HG02852 (cell line): ENCODE results near the gene FXR2.

Experiments
- ATAC-seq: cut with Tn5 transposase; IDR thresholded peaks from one replicate; pipeline ENCODE4 v1.9.1; 2021; ENCODE audit warnings: mild to moderate bottlenecking, moderate library complexity; ENCODE audit not compliant: unreplicated experiment

The FXR2 gene

GRCh38 chr17:7589204-7589868 lies 25.4 kb downstream of the FXR2 start:
- ATAC-seq = no peak

DNA sequence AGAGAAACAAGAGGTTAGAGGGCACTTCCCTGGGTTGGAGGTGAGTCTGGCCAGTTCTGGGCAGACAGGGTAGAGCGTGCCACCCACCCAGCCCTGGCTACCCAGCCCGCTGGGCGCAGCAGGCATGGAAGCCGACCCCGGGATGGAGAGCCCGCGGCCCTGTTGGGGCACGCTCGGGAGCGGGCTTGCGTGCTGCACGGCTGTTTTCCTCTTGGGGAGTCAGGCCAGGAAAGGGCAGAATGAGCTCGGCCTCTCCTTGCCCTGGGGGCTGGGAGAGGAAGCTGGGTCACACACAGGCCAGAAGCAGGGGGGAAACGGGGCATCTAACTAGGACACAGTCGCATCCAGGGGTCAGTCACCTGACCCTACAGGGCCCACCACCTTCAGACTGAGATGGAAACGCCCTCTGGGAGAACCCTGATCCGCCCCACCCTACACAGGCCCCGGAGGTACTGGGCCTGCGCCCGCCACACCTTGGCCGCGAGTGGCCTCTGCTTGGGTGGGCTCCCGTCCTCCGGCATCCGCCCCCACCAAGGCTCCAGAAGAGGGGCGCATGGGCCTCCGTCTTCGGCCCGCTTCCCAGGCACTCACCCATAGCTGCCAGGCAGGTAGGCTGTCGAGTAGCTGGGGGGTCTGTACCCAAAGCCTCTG lies 26.0 kb downstream of the FXR2 start:
- no peak for ATAC-seq

GRCh38 chr17:7587420-7588151 lies 27.1 kb downstream of the FXR2 start:
- ATAC-seq = no peak

DNA sequence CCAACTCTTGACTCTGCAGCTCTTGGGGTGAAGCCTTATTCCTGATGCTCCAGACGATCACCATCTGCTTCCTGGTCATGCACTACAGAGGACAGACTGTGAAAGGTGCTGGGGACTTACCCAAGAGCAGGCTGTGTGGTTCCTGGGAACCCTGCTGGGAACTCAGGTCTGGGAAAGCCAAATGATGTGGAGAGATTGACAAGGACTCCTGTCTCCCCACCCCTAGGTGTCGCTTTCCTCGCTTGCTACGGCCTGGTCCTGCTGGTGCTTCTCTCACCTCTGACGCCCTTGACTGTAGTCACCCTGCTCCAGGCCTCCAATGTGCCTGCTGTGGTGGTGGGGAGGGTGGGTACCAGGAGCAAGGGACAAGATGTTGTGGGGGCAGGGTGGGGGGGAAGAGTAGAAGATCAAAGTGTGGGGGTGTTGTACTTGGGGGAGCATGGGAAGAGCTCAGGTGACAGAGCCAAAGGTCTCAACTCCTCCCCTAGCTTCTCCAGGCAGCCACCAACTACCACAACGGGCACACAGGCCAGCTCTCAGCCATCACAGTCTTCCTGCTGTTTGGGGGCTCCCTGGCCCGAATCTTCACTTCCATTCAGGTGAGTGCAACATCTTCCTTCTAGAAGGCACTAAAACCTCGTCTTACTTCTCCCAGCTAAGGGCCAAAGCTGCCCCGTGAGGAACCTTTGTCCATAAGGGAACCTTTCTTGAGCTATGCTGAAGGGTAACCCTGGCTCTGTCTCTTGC lies 27.9 kb downstream of the FXR2 start:
- no peak for ATAC-seq

GRCh38 chr17:7583253-7584109 lies 31.2 kb downstream of the FXR2 start, which contains the start of gene MPDU1:
Gene MPDU1, plus strand, starts transcription at chr17:7583852. Its CDS starts 11 bp downstream, at chr17:7583863.
- ATAC-seq = peak; percentile 72

- no peak for ATAC-seq
Measured at GRCh38 chr17:7582396-7583252, 32.1 kb downstream of the FXR2 start.

DNA sequence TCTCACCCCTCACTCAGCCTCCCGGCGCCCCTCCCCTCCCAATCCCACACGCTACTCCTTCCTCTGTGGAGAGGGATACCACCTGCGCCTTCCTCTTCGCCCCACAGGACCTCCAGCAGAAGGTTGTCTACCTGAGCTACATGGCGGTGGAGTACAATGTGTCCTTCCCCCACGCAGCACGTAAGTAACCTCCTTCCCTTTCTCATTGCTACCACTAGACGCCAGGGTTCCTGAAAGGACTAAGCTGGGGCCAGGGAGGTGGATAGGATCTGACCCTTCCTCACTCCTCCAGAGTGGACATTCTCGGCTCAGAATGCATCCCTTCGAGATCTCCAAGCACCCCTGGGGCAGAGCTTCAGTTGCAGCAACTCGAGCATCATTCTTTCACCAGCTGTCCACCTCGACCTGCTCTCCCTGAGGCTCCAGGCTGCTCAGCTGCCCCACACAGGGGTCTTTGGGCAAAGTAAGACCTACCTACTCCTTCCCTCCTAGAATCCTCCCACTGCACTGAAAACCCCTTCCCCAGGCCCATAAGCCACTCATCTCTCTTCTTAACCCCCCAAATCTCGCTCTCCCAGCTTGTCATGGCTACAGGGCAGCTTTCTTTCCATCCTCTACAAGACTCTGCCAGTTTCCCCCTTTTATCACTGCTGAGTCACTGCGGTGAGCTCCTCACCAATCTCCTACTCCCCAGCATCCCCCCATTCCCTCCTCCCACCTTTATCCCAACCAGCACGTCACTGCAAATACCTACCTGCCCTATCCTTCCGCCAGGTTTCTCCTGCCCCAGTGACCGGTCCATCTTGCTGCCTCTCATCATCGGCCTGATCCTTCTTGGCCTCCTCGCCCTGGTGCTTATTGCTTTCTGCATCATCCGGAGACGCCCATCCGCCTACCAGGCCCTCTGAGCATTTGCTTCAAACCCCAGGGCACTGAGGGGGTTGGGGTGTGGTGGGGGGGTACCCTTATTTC lies 33.8 kb downstream of the FXR2 start:
- no peak for ATAC-seq

GRCh38 chr17:7579834-7580603 lies 34.7 kb downstream of the FXR2 start:
- no peak for ATAC-seq

DNA sequence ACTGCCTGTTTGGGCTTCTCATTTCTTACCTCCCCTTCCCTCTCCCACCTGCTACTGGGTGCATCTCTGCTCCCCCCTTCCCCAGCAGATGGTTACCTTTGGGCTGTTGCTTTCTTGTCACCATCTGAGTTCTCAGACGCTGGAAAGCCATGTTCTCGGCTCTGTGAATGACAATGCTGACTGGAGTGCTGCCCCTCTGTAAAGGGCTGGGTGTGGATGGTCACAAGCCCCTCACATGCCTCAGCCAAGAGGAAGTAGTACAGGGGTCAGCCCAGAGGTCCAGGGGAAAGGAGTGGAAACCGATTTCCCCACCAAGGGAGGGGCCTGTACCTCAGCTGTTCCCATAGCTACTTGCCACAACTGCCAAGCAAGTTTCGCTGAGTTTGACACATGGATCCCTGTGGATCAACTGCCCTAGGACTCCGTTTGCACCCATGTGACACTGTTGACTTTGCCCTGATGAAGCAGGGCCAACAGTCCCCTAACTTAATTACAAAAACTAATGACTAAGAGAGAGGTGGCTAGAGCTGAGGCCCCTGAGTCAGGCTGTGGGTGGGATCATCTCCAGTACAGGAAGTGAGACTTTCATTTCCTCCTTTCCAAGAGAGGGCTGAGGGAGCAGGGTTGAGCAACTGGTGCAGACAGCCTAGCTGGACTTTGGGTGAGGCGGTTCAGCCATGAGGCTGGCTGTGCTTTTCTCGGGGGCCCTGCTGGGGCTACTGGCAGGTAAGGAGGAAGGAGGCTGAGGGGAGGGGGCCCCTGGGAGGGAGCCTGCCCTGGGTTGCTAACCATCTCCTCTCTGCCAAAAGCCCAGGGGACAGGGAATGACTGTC lies 35.5 kb downstream of the FXR2 start, which contains the start of gene CD68:
Gene CD68 (plus strand): TSS at position 638 of the 833 bp plus-strand sequence. CDS start 40 bp downstream, at position 678.
- no peak for ATAC-seq

- ATAC-seq = no peak
Measured at GRCh38 chr17:7577327-7578199, 37.1 kb downstream of the FXR2 start.

- no peak for ATAC-seq
Measured at GRCh38 chr17:7576432-7576937, 38.2 kb downstream of the FXR2 start.

DNA sequence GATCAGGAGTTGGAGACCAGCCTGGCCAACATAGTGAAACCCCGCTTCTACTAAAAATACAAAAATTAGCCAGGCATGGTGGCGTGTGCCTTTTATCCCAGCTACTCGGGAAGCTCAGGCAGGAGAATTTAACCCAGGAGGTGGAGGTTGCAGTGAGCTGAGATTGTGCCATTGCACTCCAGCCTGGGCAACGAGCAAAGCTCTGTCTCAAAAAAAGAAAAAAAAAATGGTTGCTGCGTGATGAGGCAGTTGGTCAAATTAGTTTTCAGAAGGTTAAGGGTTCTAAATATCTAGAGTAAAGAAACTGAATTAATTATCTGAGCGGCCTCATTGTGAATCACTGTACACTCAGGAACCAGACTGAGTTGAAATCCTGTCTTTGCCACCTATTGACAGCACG lies 38.7 kb downstream of the FXR2 start:
- no peak for ATAC-seq

DNA sequence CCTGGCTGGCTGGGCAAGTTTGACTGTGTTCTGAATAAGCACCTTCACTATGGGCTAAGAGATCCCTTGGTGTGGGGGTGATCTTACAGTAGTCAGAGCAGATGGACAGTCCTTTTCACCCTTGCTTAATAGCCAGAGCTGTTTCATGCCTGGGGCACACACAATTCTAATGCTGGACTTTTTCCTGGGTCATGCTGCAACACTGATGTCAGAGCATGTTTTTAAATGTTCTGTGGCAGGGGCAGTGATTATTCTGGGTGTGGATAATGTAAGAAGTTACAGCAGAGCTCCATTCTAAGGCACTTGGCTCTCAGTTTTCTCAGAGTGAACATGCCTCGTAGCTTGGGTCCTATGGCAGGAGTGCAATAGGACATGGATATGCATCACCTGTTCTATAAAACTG lies 39.2 kb downstream of the FXR2 start:
- ATAC-seq = no peak

DNA sequence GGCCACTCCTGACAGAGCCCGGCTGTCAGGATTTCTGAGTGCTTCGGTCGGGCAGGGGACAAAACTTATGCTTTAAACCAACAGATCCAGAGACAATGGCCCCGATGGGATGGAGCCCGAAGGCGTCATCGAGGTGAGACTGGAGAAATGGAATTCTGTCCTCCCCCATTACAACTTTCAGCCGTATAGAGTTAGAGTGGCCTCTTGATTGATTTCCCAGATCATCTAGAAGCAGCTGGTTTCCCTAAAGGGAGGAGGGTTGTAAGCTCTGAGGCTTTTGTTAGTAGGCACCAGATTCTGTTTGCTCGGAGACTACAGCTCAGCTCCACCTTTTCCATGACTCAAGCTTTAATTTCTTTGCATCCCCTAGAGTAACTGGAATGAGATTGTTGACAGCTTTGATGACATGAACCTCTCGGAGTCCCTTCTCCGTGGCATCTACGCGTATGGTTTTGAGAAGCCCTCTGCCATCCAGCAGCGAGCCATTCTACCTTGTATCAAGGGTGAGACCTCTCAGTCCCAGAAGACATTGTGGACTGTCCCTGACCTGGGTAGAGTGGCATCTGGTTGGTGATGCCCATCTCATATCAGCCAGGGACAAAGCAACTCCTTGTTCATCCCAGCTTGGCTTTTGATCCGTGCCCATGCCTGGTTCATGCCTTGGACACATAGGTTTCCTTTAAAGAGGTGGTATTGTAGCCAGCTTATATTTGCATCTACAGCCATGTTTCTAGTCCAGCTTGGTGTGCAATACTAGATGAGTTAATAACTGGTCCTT lies 40.3 kb downstream of the FXR2 start:
- no peak for ATAC-seq
